ENCODE measurements around the gene ANTXR1. TPM values are rescaled to one million over a fixed set of nuclear protein-coding genes. Genes with fewer than 3 reads are reported as not detected.

ANTXR1 gene
- total RNA-seq, 1 experiment from 2014 or later: 181 TPM

GRCh38 chr2:69113627-69114026 lies 100.6 kb downstream of the ANTXR1 start:
- Histone ChIP-seq H3K27me3 (replicated peaks; ENCODE audit: insufficient read depth, low read depth, low read length, poor library complexity) (no peaks in the 10 kb centered on the region), H3K27ac (ENCODE audit: low read depth, low read length, poor library complexity, severe bottlenecking) (no peak overlapping the region), H3K9me3 (ENCODE audit: low read depth, low read length, poor library complexity, severe bottlenecking) (no peaks in the 10 kb centered on the region), H3K4me1 (ENCODE audit: insufficient read depth, low read length, poor library complexity, severe bottlenecking) (no peaks in the 10 kb centered on the region), H3K4me3 (ENCODE audit: low read depth, low read length, poor library complexity, severe bottlenecking) (no peak overlapping the region), H3K36me3 (ENCODE audit: insufficient read depth, low read length, poor library complexity, severe bottlenecking) (no peaks in the 10 kb centered on the region)
- DNase-seq (ENCODE audit: low spot score): no peak
- TF ChIP-seq EZH2 (IDR thresholded peaks at IDR 0.05; ENCODE audit: borderline replicate concordance, low read depth, low read length, poor library complexity, severe bottlenecking): no peak
- TF ChIP-seq, protein P1, sequence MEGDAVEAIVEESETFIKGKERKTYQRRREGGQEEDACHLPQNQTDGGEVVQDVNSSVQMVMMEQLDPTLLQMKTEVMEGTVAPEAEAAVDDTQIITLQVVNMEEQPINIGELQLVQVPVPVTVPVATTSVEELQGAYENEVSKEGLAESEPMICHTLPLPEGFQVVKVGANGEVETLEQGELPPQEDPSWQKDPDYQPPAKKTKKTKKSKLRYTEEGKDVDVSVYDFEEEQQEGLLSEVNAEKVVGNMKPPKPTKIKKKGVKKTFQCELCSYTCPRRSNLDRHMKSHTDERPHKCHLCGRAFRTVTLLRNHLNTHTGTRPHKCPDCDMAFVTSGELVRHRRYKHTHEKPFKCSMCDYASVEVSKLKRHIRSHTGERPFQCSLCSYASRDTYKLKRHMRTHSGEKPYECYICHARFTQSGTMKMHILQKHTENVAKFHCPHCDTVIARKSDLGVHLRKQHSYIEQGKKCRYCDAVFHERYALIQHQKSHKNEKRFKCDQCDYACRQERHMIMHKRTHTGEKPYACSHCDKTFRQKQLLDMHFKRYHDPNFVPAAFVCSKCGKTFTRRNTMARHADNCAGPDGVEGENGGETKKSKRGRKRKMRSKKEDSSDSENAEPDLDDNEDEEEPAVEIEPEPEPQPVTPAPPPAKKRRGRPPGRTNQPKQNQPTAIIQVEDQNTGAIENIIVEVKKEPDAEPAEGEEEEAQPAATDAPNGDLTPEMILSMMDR (conservative IDR thresholded peaks at IDR 0.05; ENCODE audit: low read depth, low read length): no peak
- BruUV-seq (replicated peaks): no TSS peak
- CTCF ChIA-PET: no interaction called here
- POLR2A ChIA-PET (ENCODE audit: low non-redundant PET): no interaction called here
- intact Hi-C loops (cut with micrococcal nuclease; ENCODE audit: unreplicated experiment): no loop called here

- no peak for TF ChIP-seq EZH2 (IDR thresholded peaks at IDR 0.05; ENCODE audit: borderline replicate concordance, low read depth, low read length, poor library complexity, severe bottlenecking)
- TF ChIP-seq, protein P1 (conservative IDR thresholded peaks at IDR 0.05; ENCODE audit: low read depth, low read length): no peak
- BruUV-seq (replicated peaks): no TSS peak
- CTCF ChIA-PET: no interaction called here
- DNase-seq (ENCODE audit: low spot score): no peak
- intact Hi-C loops (cut with micrococcal nuclease; ENCODE audit: unreplicated experiment): no loop called here
- Histone ChIP-seq H3K27ac (ENCODE audit: low read depth, low read length, poor library complexity, severe bottlenecking) (no peak overlapping the region), H3K9me3 (ENCODE audit: low read depth, low read length, poor library complexity, severe bottlenecking) (no peaks in the 10 kb centered on the region), H3K4me1 (ENCODE audit: insufficient read depth, low read length, poor library complexity, severe bottlenecking) (no peaks in the 10 kb centered on the region), H3K4me3 (ENCODE audit: low read depth, low read length, poor library complexity, severe bottlenecking) (no peak overlapping the region), H3K27me3 (replicated peaks; ENCODE audit: insufficient read depth, low read depth, low read length, poor library complexity) (no peaks in the 10 kb centered on the region), H3K36me3 (ENCODE audit: insufficient read depth, low read length, poor library complexity, severe bottlenecking) (no peaks in the 10 kb centered on the region)
- POLR2A ChIA-PET (ENCODE audit: low non-redundant PET): no interaction called here
Observed at GRCh38 chr2:69114534-69114933, 101.6 kb downstream of the ANTXR1 start.

GRCh38 chr2:69116438-69116837 lies 103.5 kb downstream of the ANTXR1 start:
- CTCF ChIA-PET: no interaction called here
- Histone ChIP-seq H3K36me3 (ENCODE audit: insufficient read depth, low read length, poor library complexity, severe bottlenecking) (no peaks in the 10 kb centered on the region), H3K4me1 (ENCODE audit: insufficient read depth, low read length, poor library complexity, severe bottlenecking) (no peaks in the 10 kb centered on the region), H3K9me3 (ENCODE audit: low read depth, low read length, poor library complexity, severe bottlenecking) (no peaks in the 10 kb centered on the region), H3K27ac (ENCODE audit: low read depth, low read length, poor library complexity, severe bottlenecking) (no peak overlapping the region), H3K27me3 (replicated peaks; ENCODE audit: insufficient read depth, low read depth, low read length, poor library complexity) (no peaks in the 10 kb centered on the region), H3K4me3 (ENCODE audit: low read depth, low read length, poor library complexity, severe bottlenecking) (no peak overlapping the region)
- POLR2A ChIA-PET (ENCODE audit: low non-redundant PET): no interaction called here
- DNase-seq (ENCODE audit: low spot score): no peak
- intact Hi-C loops (cut with micrococcal nuclease; ENCODE audit: unreplicated experiment): no loop called here
- BruUV-seq (replicated peaks): no TSS peak
- no peak for TF ChIP-seq EZH2 (IDR thresholded peaks at IDR 0.05; ENCODE audit: borderline replicate concordance, low read depth, low read length, poor library complexity, severe bottlenecking)
- TF ChIP-seq, protein P1 (conservative IDR thresholded peaks at IDR 0.05; ENCODE audit: low read depth, low read length): no peak

Data from A673 (cell line).